Keratinocyte (primary cell): ENCODE results near the gene NMUR2. TPM values are rescaled to one million over a fixed set of nuclear protein-coding genes. Genes with fewer than 3 reads are reported as not detected.

ENCODE experiments used
- DNase-seq: peaks from one replicate; pipeline ENCODE4 v3.0.0-alpha.2; 2011; ENCODE audit warnings: low read depth, missing footprints, low spot score
- FAIRE-seq: peaks from 2 replicates; lab custom pipeline; 2011; peaks lifted over from hg19 to GRCh38; lab: Jason Lieb, UNC
- H2AFZ ChIP-seq: 2 replicates; pipeline ENCODE4 v1.6.0; 2012; ENCODE audit warnings: low read length, control low read depth, inconsistent platforms; ENCODE audit not compliant: control insufficient read depth
- H3K27ac ChIP-seq: 2 replicates; pipeline ENCODE4 v1.5.1; 2011; ENCODE audit warnings: low read length; ENCODE audit not compliant: control insufficient read depth, insufficient read depth
- H3K27me3 ChIP-seq: 3 replicates; pipeline ENCODE4 v1.6.0; 2011; ENCODE audit warnings: low read length; ENCODE audit not compliant: control insufficient read depth, insufficient read depth; ENCODE audit errors: extremely low read depth
- H3K36me3 ChIP-seq, 2 experiments: 2 replicates in 1 of 2; 3 replicates in 1 of 2; pipeline ENCODE4 v1.5.1; 2011; ENCODE audit warnings: low read length in 2 of 2, mild to moderate bottlenecking in 1 of 2; ENCODE audit not compliant: control insufficient read depth in 2 of 2, insufficient read depth in 2 of 2; ENCODE audit errors: extremely low read depth in 1 of 2
- H3K4me1 ChIP-seq: 3 replicates; pipeline ENCODE4 v1.5.1; 2011; ENCODE audit warnings: low read length; ENCODE audit not compliant: control insufficient read depth, insufficient read depth; ENCODE audit errors: extremely low read depth
- H3K4me2 ChIP-seq: 3 replicates; pipeline ENCODE4 v1.6.0; 2011; ENCODE audit warnings: low read depth, low read length; ENCODE audit not compliant: control insufficient read depth, insufficient read depth; ENCODE audit errors: extremely low read depth
- H3K4me3 ChIP-seq, 3 experiments: fragments of 200-600 bp in 1 of 3; sonication (generic) in 1 of 3; 2 replicates in 2 of 3; 3 replicates in 1 of 3; pipeline ENCODE4 v1.5.1; 2011 to 2016; ENCODE audit warnings: low read length in 3 of 3, mild to moderate bottlenecking in 3 of 3, control low read depth in 2 of 3, inconsistent platforms in 1 of 3, low read depth in 1 of 3, mixed read lengths in 1 of 3, mixed run types in 1 of 3, moderate library complexity in 1 of 3; ENCODE audit not compliant: control insufficient read depth in 2 of 3, insufficient read depth in 2 of 3; ENCODE audit errors: extremely low read depth in 1 of 3
- H3K79me2 ChIP-seq: 2 replicates; pipeline ENCODE4 v1.6.0; 2012; ENCODE audit warnings: low read length; ENCODE audit not compliant: control insufficient read depth, insufficient read depth
- H3K9ac ChIP-seq: 3 replicates; pipeline ENCODE4 v1.6.0; 2011; ENCODE audit warnings: low read length; ENCODE audit not compliant: control insufficient read depth, insufficient read depth; ENCODE audit errors: extremely low read depth
- H3K9me1 ChIP-seq: 3 replicates; pipeline ENCODE4 v1.6.0; 2011; ENCODE audit warnings: low read length; ENCODE audit not compliant: control insufficient read depth, insufficient read depth; ENCODE audit errors: extremely low read depth
- H3K9me3 ChIP-seq: 2 replicates; pipeline ENCODE4 v1.5.1; 2012; ENCODE audit warnings: low read depth, low read length; ENCODE audit not compliant: control insufficient read depth
- H4K20me1 ChIP-seq: 3 replicates; pipeline ENCODE4 v1.6.0; 2011; ENCODE audit warnings: low read length; ENCODE audit not compliant: control insufficient read depth, insufficient read depth; ENCODE audit errors: extremely low read depth
- EZH2 ChIP-seq: IDR thresholded peaks from one replicate; pipeline ENCODE4 v1.6.1; 2012; ENCODE audit warnings: inconsistent platforms, mild to moderate bottlenecking, low read length, moderate library complexity
- dilution Hi-C: fragments of 300-500 bp; cut with MboI; formaldehyde crosslinking; loops from one replicate; pipeline ENCODE4 v1.7.0; 2020; ENCODE audit warnings: low sequenced_read_pairs; ENCODE audit not compliant: extremely low pct_ligation_motif_present
- polyA plus RNA-seq, 5 experiments: library from polyadenylated mRNA; depleted of rRNA in 3 of 5; stranded (reverse) in 3 of 5; stranded (forward) in 1 of 5; unstranded in 1 of 5; fragments of >200 nt; gene quantifications; 1 replicate in 1 of 5; 2 replicates in 3 of 5; 3 replicates in 1 of 5; pipeline versions ENCODE4 v1.2.1 to v1.2.3, GENCODE V29; 2011 to 2012; ENCODE audit warnings: missing spikeins in 2 of 5, low read depth in 1 of 5, low replicate concordance in 1 of 5
- TF ChIP-seq, protein P1 (sequence below), 3 experiments: IDR thresholded peaks in 1 of 3; conservative IDR thresholded peaks in 1 of 3; optimal IDR thresholded peaks in 1 of 3; 2 replicates in 2 of 3; 3 replicates in 1 of 3; pipeline versions ENCODE3 to v1.5.1; 2011; ENCODE audit warnings: low read length in 3 of 3, mild to moderate bottlenecking in 3 of 3, moderate library complexity in 2 of 3, control low read depth in 1 of 3, inconsistent platforms in 1 of 3; ENCODE audit not compliant: insufficient read depth in 2 of 3; ENCODE audit errors: extremely low read depth in 1 of 3

NMUR2 gene
- polyA plus RNA-seq, 1 donor (not counting 4 experiments of a cell fraction or from before 2014, with no cell fraction given): 0.05 TPM

DNA sequence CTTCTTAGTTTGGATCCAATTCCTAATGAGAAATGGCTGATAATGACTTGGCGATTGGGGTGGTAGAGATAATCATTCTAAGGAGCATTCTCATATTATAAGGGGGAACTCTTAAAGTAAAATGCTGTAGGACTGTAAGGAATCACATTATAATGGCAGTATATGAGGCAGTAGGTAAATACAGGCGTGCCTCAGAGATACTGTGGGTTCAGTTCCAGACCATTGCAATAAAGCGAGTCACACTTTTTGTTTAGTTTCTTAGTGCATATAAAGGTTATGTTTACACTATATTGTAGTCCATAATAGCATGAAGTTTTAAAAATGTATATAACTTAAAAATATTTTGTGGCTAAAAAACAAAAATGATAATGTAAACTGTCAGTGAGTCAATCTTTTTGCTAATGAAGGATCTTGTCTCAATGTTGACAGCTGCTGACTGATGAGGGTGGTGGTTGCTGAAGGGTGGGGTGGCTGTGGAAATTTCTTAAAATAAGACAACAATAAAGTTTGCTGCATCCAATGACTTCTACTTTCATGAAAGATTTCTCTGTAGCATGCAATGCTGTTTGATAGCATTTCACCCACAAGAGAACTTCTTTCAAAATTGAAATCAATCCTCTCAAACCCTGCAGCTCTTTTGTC is 15.8 kb downstream of the NMUR2 start:
- FAIRE-seq (no peak), DNase-seq (no peak)
- no peaks in the 10 kb centered on the region for H3K9me3 ChIP-seq
- dilution Hi-C loops: no loop called here
- no peak overlapping the region for H3K9ac ChIP-seq
- H3K4me3 ChIP-seq: no peak overlapping the region
- H3K79me2 ChIP-seq: no peaks in the 10 kb centered on the region
- H3K27me3 ChIP-seq: no peaks in the 10 kb centered on the region
- H2AFZ ChIP-seq: no peak overlapping the region
- no peaks in the 10 kb centered on the region for H3K36me3 ChIP-seq
- H4K20me1 ChIP-seq: no peaks in the 10 kb centered on the region
- H3K4me1 ChIP-seq: no peaks in the 10 kb centered on the region
- no peaks in the 10 kb centered on the region for H3K9me1 ChIP-seq
- H3K4me2 ChIP-seq: no peak overlapping the region
- H3K27ac ChIP-seq: no peak overlapping the region
- TF ChIP-seq, protein P1, sequence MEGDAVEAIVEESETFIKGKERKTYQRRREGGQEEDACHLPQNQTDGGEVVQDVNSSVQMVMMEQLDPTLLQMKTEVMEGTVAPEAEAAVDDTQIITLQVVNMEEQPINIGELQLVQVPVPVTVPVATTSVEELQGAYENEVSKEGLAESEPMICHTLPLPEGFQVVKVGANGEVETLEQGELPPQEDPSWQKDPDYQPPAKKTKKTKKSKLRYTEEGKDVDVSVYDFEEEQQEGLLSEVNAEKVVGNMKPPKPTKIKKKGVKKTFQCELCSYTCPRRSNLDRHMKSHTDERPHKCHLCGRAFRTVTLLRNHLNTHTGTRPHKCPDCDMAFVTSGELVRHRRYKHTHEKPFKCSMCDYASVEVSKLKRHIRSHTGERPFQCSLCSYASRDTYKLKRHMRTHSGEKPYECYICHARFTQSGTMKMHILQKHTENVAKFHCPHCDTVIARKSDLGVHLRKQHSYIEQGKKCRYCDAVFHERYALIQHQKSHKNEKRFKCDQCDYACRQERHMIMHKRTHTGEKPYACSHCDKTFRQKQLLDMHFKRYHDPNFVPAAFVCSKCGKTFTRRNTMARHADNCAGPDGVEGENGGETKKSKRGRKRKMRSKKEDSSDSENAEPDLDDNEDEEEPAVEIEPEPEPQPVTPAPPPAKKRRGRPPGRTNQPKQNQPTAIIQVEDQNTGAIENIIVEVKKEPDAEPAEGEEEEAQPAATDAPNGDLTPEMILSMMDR (optimal IDR thresholded peaks at IDR 0.05 in 1 of 3, IDR thresholded peaks at IDR 0.05 in 1 of 3, conservative IDR thresholded peaks at IDR 0.05 in 1 of 3; ENCODE audit: extremely low read depth in 1 of 3, insufficient read depth in 2 of 3, low read length in 3 of 3): no peak
- no peak for TF ChIP-seq EZH2

DNA sequence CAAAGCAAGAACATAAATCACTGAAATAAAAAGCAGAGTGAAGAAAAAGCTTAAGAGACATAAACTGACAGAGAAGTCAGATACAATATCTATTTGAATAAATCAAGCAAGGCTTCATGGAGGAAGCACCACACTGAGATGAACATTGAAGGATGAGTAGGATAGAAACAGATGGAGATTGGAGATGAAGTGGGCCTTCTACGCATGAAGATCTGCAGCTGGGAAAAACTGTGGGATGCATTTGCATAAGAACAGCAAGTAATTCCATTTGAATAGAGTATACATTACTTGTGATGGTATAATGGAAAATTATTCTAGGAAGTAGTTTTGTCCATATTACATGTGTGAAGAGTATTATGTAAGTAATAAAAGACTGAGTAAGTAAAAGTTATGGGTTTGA is 16.5 kb downstream of the NMUR2 start:
- H3K9me3 ChIP-seq: no peaks in the 10 kb centered on the region
- no peaks in the 10 kb centered on the region for H3K79me2 ChIP-seq
- H3K4me2 ChIP-seq: no peak overlapping the region
- no peak overlapping the region for H3K4me3 ChIP-seq
- DNase-seq (no peak), FAIRE-seq (no peak)
- no peaks in the 10 kb centered on the region for H3K4me1 ChIP-seq
- no peaks in the 10 kb centered on the region for H4K20me1 ChIP-seq
- H2AFZ ChIP-seq: no peak overlapping the region
- H3K9me1 ChIP-seq: no peaks in the 10 kb centered on the region
- TF ChIP-seq EZH2: no peak
- H3K36me3 ChIP-seq: no peaks in the 10 kb centered on the region
- H3K27me3 ChIP-seq: no peaks in the 10 kb centered on the region
- dilution Hi-C loops: no loop called here
- H3K9ac ChIP-seq: no peak overlapping the region
- H3K27ac ChIP-seq: no peak overlapping the region
